NCI-H128 (cell line): Measurements from ENCODE around the gene C16orf87.
"Not testable (repeated sequence)": the region's sequence is repeated elsewhere in the genome, so short reads cannot be mapped to it uniquely, and the experiment has no call there.

Experiments used
- DNase-seq: peaks from one replicate; lab custom pipeline; 2025; ENCODE audit not compliant: unreplicated experiment; lab: John Stamatoyannopoulos, UW

Gene C16orf87

GRCh38 chr16:46800494-46800893 lies 30.5 kb downstream of the C16orf87 start:
- no peak for DNase-seq

GRCh38 chr16:46797501-46797900 lies 33.5 kb downstream of the C16orf87 start:
- no peak for DNase-seq

GRCh38 chr16:46796764-46797269 lies 34.2 kb downstream of the C16orf87 start:
- DNase-seq, result no peak

- no peak for DNase-seq
Observed at GRCh38 chr16:46793841-46794240, 37.1 kb downstream of the C16orf87 start.

GRCh38 chr16:46790599-46791270 lies 40.2 kb downstream of the C16orf87 start:
- no peak for DNase-seq

- DNase-seq, result no peak
Observed at GRCh38 chr16:46789499-46790414, 41.2 kb downstream of the C16orf87 start.

- DNase-seq, result no peak
Observed at GRCh38 chr16:46788891-46789474, 42.0 kb downstream of the C16orf87 start.

- DNase-seq, result no peak
Observed at GRCh38 chr16:46787909-46788308, 43.1 kb downstream of the C16orf87 start.

GRCh38 chr16:46785076-46785845 lies 45.7 kb downstream of the C16orf87 start:
- DNase-seq, result no peak

GRCh38 chr16:46784569-46784968 lies 46.4 kb downstream of the C16orf87 start:
- not testable (repeated sequence) for DNase-seq

GRCh38 chr16:46783800-46784199 lies 47.2 kb downstream of the C16orf87 start:
- no peak for DNase-seq

- DNase-seq, result no peak
Observed at GRCh38 chr16:46782320-46782719, 48.7 kb downstream of the C16orf87 start.

- no peak for DNase-seq
Observed at GRCh38 chr16:46777804-46778203, 53.2 kb downstream of the C16orf87 start.

- no peak for DNase-seq
Observed at GRCh38 chr16:46775214-46775613, 55.8 kb downstream of the C16orf87 start.

- DNase-seq, result no peak
Observed at GRCh38 chr16:46774743-46775177, 56.2 kb downstream of the C16orf87 start.

GRCh38 chr16:46772463-46772862 lies 58.5 kb downstream of the C16orf87 start:
- no peak for DNase-seq

GRCh38 chr16:46768809-46769208 lies 62.2 kb downstream of the C16orf87 start:
- peak; percentile 38 for DNase-seq

- no peak for DNase-seq
Observed at GRCh38 chr16:46765050-46765449, 65.9 kb downstream of the C16orf87 start.

- DNase-seq, result no peak
Observed at GRCh38 chr16:46763147-46763546, 67.8 kb downstream of the C16orf87 start.

GRCh38 chr16:46762583-46762982 lies 68.4 kb downstream of the C16orf87 start:
- DNase-seq, result no peak

GRCh38 chr16:46759309-46759708 lies 71.7 kb downstream of the C16orf87 start:
- no peak for DNase-seq
